MCF 10A (cell line): ENCODE results near the gene CHST11. TPM values are rescaled to one million over a fixed set of nuclear protein-coding genes. Genes with fewer than 3 reads are reported as not detected.

Experiments
- BruUV-seq: library from RNA; stranded (reverse); fragments of 400-500 nt; replicated peaks from 2 replicates; lab custom pipeline; 2021; lab: Mats Ljungman, UMichigan
- CTCF ChIA-PET: fragments of 300-600 bp; sonication (Branson Sonifier 250); formaldehyde crosslinking; extraction: SDS; loops from one replicate; lab custom pipeline; 2021; ENCODE audit warnings: antibody characterized with exemption, inconsistent platforms; lab: Yijun Ruan, JAX
- POLR2A ChIA-PET: fragments of 300-600, 350-650 bp; sonication (Branson Sonifier 250); formaldehyde crosslinking; extraction: SDS; loops from one replicate; lab custom pipeline; 2020; ENCODE audit warnings: antibody characterized with exemption, inconsistent platforms; lab: Yijun Ruan, JAX
- DNase-seq: peaks from one replicate; pipeline ENCODE4 v3.0.0-alpha.2; 2018; ENCODE audit not compliant: unreplicated experiment
- H3K27ac Mint-ChIP-seq: one replicate; pipeline ENCODE4 v1.8.0; 2022; ENCODE audit warnings: mild to moderate bottlenecking, low read depth, mixed read lengths; ENCODE audit not compliant: unreplicated experiment
- H3K27me3 Mint-ChIP-seq: one replicate; pipeline ENCODE4 v1.8.0; 2022; ENCODE audit warnings: mixed read lengths; ENCODE audit not compliant: insufficient read depth, unreplicated experiment
- H3K36me3 Mint-ChIP-seq: one replicate; pipeline ENCODE4 v1.8.0; 2022; ENCODE audit warnings: mild to moderate bottlenecking, moderate library complexity, mixed read lengths; ENCODE audit not compliant: insufficient read depth, unreplicated experiment
- H3K4me1 Mint-ChIP-seq: one replicate; pipeline ENCODE4 v1.8.0; 2022; ENCODE audit warnings: mixed read lengths; ENCODE audit not compliant: insufficient read depth, unreplicated experiment
- H3K4me3 Mint-ChIP-seq: one replicate; pipeline ENCODE4 v1.8.0; 2022; ENCODE audit warnings: mild to moderate bottlenecking, moderate library complexity, mixed read lengths; ENCODE audit not compliant: unreplicated experiment
- H3K9me3 Mint-ChIP-seq: one replicate; pipeline ENCODE4 v1.8.0; 2022; ENCODE audit warnings: mixed read lengths; ENCODE audit not compliant: unreplicated experiment
- intact Hi-C: fragments of 100-400 bp; cut with micrococcal nuclease; formaldehyde crosslinking; loops from 2 replicates; pipeline ENCODE4 v1.14.1; 2022
- total RNA-seq: library from RNA; stranded (reverse); gene quantifications from 2 replicates; pipeline ENCODE4 v1.2.3, GENCODE V29; 2022
- TF ChIP-seq, protein P1 (sequence below): fragments of 200-600 bp; IDR thresholded peaks from one replicate; pipeline ENCODE4 v1.8.0; 2022; ENCODE audit warnings: antibody characterized with exemption, mild to moderate bottlenecking; ENCODE audit not compliant: unreplicated experiment

CHST11 gene
- total RNA-seq, 1 experiment from 2014 or later: 5.3 TPM

GRCh38 chr12:104632724-104633201 is 176.0 kb downstream of the CHST11 start:
- ChIA-PET CTCF (no interaction called here), POLR2A (no interaction called here)
- Mint-ChIP-seq H3K9me3 (no peaks in the 10 kb centered on the region), H3K4me1 (no peaks in the 10 kb centered on the region), H3K27ac (no peak overlapping the region), H3K36me3 (no peaks in the 10 kb centered on the region), H3K27me3 (no peaks in the 10 kb centered on the region), H3K4me3 (no peak overlapping the region)
- DNase-seq: no peak
- BruUV-seq: no TSS peak
- intact Hi-C loops: no loop called here
- TF ChIP-seq, protein P1, sequence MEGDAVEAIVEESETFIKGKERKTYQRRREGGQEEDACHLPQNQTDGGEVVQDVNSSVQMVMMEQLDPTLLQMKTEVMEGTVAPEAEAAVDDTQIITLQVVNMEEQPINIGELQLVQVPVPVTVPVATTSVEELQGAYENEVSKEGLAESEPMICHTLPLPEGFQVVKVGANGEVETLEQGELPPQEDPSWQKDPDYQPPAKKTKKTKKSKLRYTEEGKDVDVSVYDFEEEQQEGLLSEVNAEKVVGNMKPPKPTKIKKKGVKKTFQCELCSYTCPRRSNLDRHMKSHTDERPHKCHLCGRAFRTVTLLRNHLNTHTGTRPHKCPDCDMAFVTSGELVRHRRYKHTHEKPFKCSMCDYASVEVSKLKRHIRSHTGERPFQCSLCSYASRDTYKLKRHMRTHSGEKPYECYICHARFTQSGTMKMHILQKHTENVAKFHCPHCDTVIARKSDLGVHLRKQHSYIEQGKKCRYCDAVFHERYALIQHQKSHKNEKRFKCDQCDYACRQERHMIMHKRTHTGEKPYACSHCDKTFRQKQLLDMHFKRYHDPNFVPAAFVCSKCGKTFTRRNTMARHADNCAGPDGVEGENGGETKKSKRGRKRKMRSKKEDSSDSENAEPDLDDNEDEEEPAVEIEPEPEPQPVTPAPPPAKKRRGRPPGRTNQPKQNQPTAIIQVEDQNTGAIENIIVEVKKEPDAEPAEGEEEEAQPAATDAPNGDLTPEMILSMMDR: no peak

- intact Hi-C loops: no loop called here
- Mint-ChIP-seq H3K27ac (no peak overlapping the region), H3K36me3 (no peaks in the 10 kb centered on the region), H3K4me3 (no peak overlapping the region), H3K4me1 (no peaks in the 10 kb centered on the region), H3K9me3 (no peaks in the 10 kb centered on the region), H3K27me3 (no peaks in the 10 kb centered on the region)
- no TSS peak for BruUV-seq
- ChIA-PET CTCF (interaction anchor here (0.5 to 0.6 kb wide), 2 partner anchors 13 to 15 kb away, joined by 3 to 4 read pairs; no protein-coding TSS in a partner anchor), POLR2A (interaction anchor here (0.7 kb wide), 1 partner anchor 10 kb away, joined by 4 read pairs; no protein-coding TSS in a partner anchor)
- TF ChIP-seq, protein P1: no peak
- no peak for DNase-seq
Measured at GRCh38 chr12:104634044-104634443, 177.3 kb downstream of the CHST11 start.

- H3K27ac Mint-ChIP-seq: no peak overlapping the region
- no peaks in the 10 kb centered on the region for H3K9me3 Mint-ChIP-seq
- H3K4me1 Mint-ChIP-seq: no peaks in the 10 kb centered on the region
- BruUV-seq: no TSS peak
- TF ChIP-seq, protein P1: no peak
- intact Hi-C loops: no loop called here
- H3K36me3 Mint-ChIP-seq: no peaks in the 10 kb centered on the region
- ChIA-PET POLR2A (interaction anchor here (0.6 kb wide), 1 partner anchor 38 kb away, joined by 3 read pairs; no protein-coding TSS in a partner anchor), CTCF (interaction anchor here (0.5 kb wide), 1 partner anchor 13 kb away, joined by 3 read pairs; no protein-coding TSS in a partner anchor)
- no peaks in the 10 kb centered on the region for H3K27me3 Mint-ChIP-seq
- DNase-seq: no peak
- H3K4me3 Mint-ChIP-seq: no peak overlapping the region
Measured at GRCh38 chr12:104634852-104635251, 178.1 kb downstream of the CHST11 start.

GRCh38 chr12:104635607-104636343 is 179.0 kb downstream of the CHST11 start:
- TF ChIP-seq, protein P1: no peak
- Mint-ChIP-seq H3K27me3 (no peaks in the 10 kb centered on the region), H3K4me1 (no peaks in the 10 kb centered on the region), H3K4me3 (no peak overlapping the region), H3K27ac (no peak overlapping the region), H3K36me3 (no peaks in the 10 kb centered on the region), H3K9me3 (no peaks in the 10 kb centered on the region)
- no TSS peak for BruUV-seq
- CTCF ChIA-PET: interaction anchor here (0.9 kb wide), 1 partner anchor 254 kb away, joined by 3 read pairs; no protein-coding TSS in a partner anchor
- intact Hi-C loops: no loop called here
- DNase-seq: no peak
- POLR2A ChIA-PET: interaction anchor here (0.8 kb wide), 1 partner anchor 10 kb away, joined by 3 read pairs; no protein-coding TSS in a partner anchor
